H9 (cell line): ENCODE results near the gene QSOX2. TPM values are rescaled to one million over a fixed set of nuclear protein-coding genes. Genes with fewer than 3 reads are reported as not detected.

Experiments used
- DNase-seq: peaks from one replicate; pipeline ENCODE4 v3.0.0-alpha.2; 2017
- H2AFZ ChIP-seq: one replicate; pipeline ENCODE4 v1.6.1; 2013; ENCODE audit warnings: mild to moderate bottlenecking, low read length, control low read depth, moderate library complexity
- H2AK5ac ChIP-seq: 2 replicates; pipeline ENCODE4 v1.6.1; 2013; ENCODE audit warnings: low read length, control low read depth, mixed read lengths; ENCODE audit not compliant: insufficient read length
- H2BK120ac ChIP-seq: one replicate; pipeline ENCODE4 v1.6.1; 2013; ENCODE audit warnings: low read depth, mild to moderate bottlenecking, low read length, control low read depth, inconsistent platforms; ENCODE audit not compliant: poor library complexity, severe bottlenecking
- H2BK12ac ChIP-seq: 2 replicates; pipeline ENCODE4 v1.6.1; 2013; ENCODE audit warnings: low read length, control low read depth, mixed read lengths, low read depth; ENCODE audit not compliant: insufficient read length
- H2BK15ac ChIP-seq: 2 replicates; pipeline ENCODE4 v1.6.1; 2013; ENCODE audit warnings: low read depth, low read length, control low read depth
- H2BK20ac ChIP-seq: one replicate; pipeline ENCODE4 v1.6.1; 2013; ENCODE audit warnings: low read depth, mild to moderate bottlenecking, low read length, control low read depth, inconsistent platforms; ENCODE audit not compliant: poor library complexity, severe bottlenecking
- H2BK5ac ChIP-seq: 2 replicates; pipeline ENCODE4 v1.6.1; 2013; ENCODE audit warnings: low read length, control low read depth, mixed read lengths; ENCODE audit not compliant: insufficient read length
- H3K14ac ChIP-seq: 2 replicates; pipeline ENCODE4 v1.6.1; 2013; ENCODE audit warnings: low read length, control low read depth; ENCODE audit not compliant: insufficient read depth
- H3K18ac ChIP-seq: 2 replicates; pipeline ENCODE4 v1.6.1; 2013; ENCODE audit warnings: low read depth, mild to moderate bottlenecking, mixed read lengths, low read length, control low read depth; ENCODE audit not compliant: insufficient read length
- H3K23ac ChIP-seq: 2 replicates; pipeline ENCODE4 v1.6.1; 2013; ENCODE audit warnings: low read length, control low read depth, mixed read lengths, low read depth; ENCODE audit not compliant: insufficient read length
- H3K23me2 ChIP-seq: 2 replicates; pipeline ENCODE4 v1.6.1; 2013; ENCODE audit warnings: low read depth, mild to moderate bottlenecking, mixed read lengths, low read length, control low read depth; ENCODE audit not compliant: insufficient read length, poor library complexity, severe bottlenecking
- H3K27ac ChIP-seq: 2 replicates; pipeline ENCODE4 v1.5.1; 2013; ENCODE audit warnings: low read length, control low read depth, mixed read lengths, low read depth; ENCODE audit not compliant: insufficient read length
- H3K27me3 ChIP-seq: 2 replicates; pipeline ENCODE4 v1.6.1; 2013; ENCODE audit warnings: low read length, control low read depth, inconsistent platforms; ENCODE audit not compliant: insufficient read depth
- H3K4ac ChIP-seq: 2 replicates; pipeline ENCODE4 v1.6.1; 2013; ENCODE audit warnings: low read depth, mild to moderate bottlenecking, control low read depth, inconsistent platforms, low read length, moderate library complexity
- H3K4me1 ChIP-seq: 2 replicates; pipeline ENCODE4 v1.6.1; 2013; ENCODE audit warnings: low read length, control low read depth, inconsistent platforms; ENCODE audit not compliant: insufficient read depth
- H3K4me2 ChIP-seq: 2 replicates; pipeline ENCODE4 v1.6.1; 2013; ENCODE audit warnings: low read length, control low read depth, mixed read lengths; ENCODE audit not compliant: insufficient read length, insufficient read depth
- H3K56ac ChIP-seq: 2 replicates; pipeline ENCODE4 v1.6.1; 2013; ENCODE audit warnings: low read depth, mild to moderate bottlenecking, mixed read lengths, low read length, control low read depth; ENCODE audit not compliant: insufficient read length
- H3K79me1 ChIP-seq: 2 replicates; pipeline ENCODE4 v1.6.1; 2013; ENCODE audit warnings: low read depth, mild to moderate bottlenecking, moderate library complexity, low read length, control low read depth, inconsistent platforms; ENCODE audit not compliant: insufficient read depth, poor library complexity, severe bottlenecking
- H3K79me2 ChIP-seq: 2 replicates; pipeline ENCODE4 v1.6.1; 2013; ENCODE audit warnings: low read length, control low read depth, inconsistent platforms; ENCODE audit not compliant: insufficient read depth
- H3K9ac ChIP-seq: 2 replicates; pipeline ENCODE4 v1.6.1; 2013; ENCODE audit warnings: low read length, control low read depth, mixed read lengths; ENCODE audit not compliant: insufficient read length; ENCODE audit errors: extremely low read depth
- H3K9me3 ChIP-seq: one replicate; pipeline ENCODE4 v1.6.1; 2013; ENCODE audit warnings: low read depth, low read length, inconsistent platforms; ENCODE audit not compliant: control insufficient read depth
- H3T11ph ChIP-seq: one replicate; pipeline ENCODE4 v1.6.1; 2013; ENCODE audit warnings: mild to moderate bottlenecking, low read length, control low read depth, inconsistent platforms
- H4K20me1 ChIP-seq: one replicate; pipeline ENCODE4 v1.6.1; 2013; ENCODE audit not compliant: control insufficient read depth, insufficient read length, insufficient read depth
- H4K5ac ChIP-seq: 2 replicates; pipeline ENCODE4 v1.6.1; 2013; ENCODE audit warnings: low read depth, mild to moderate bottlenecking, mixed read lengths, low read length, control low read depth; ENCODE audit not compliant: insufficient read length
- H4K8ac ChIP-seq: replicated peaks from 2 replicates; pipeline ENCODE4 v1.6.1; 2013; ENCODE audit warnings: low read length, control low read depth, mixed read lengths, low read depth; ENCODE audit not compliant: insufficient read length
- H4K91ac ChIP-seq: 2 replicates; pipeline ENCODE4 v1.6.1; 2013; ENCODE audit warnings: low read depth, mild to moderate bottlenecking, moderate library complexity, mixed read lengths, low read length, control low read depth; ENCODE audit not compliant: insufficient read length
- H3K27ac Mint-ChIP-seq, 3 experiments: 2 replicates in 2 of 3; 3 replicates in 1 of 3; pipeline ENCODE4 v1.8.0; 2020 to 2021; ENCODE audit warnings: mixed read lengths in 3 of 3, mild to moderate bottlenecking in 1 of 3, moderate library complexity in 1 of 3
- H3K27me3 Mint-ChIP-seq: 2 replicates; pipeline ENCODE4 v1.8.0; 2021; ENCODE audit warnings: low read depth, mild to moderate bottlenecking, moderate library complexity, mixed read lengths
- H3K36me3 Mint-ChIP-seq, 3 experiments: 2 replicates in 2 of 3; 3 replicates in 1 of 3; pipeline ENCODE4 v1.8.0; 2020 to 2021; ENCODE audit warnings: low read depth in 3 of 3, mixed read lengths in 3 of 3; ENCODE audit not compliant: insufficient read depth in 1 of 3
- H3K4me1 Mint-ChIP-seq, 2 experiments: 2 replicates each; pipeline ENCODE4 v1.8.0; 2020; ENCODE audit warnings: mixed read lengths in 2 of 2
- H3K4me3 Mint-ChIP-seq, 2 experiments: 2 replicates in 1 of 2; 3 replicates in 1 of 2; pipeline ENCODE4 v1.8.0; 2020 to 2021; ENCODE audit warnings: mild to moderate bottlenecking in 2 of 2, mixed read lengths in 2 of 2, moderate library complexity in 1 of 2
- H3K9me3 Mint-ChIP-seq, 2 experiments: 2 replicates in 1 of 2; 3 replicates in 1 of 2; pipeline ENCODE4 v1.8.0; 2020; ENCODE audit warnings: mild to moderate bottlenecking in 2 of 2, mixed read lengths in 2 of 2, moderate library complexity in 1 of 2
- CTCF ChIP-seq: fragments of 200-600 bp; sonication (generic); conservative IDR thresholded peaks from 3 replicates; pipeline ENCODE4 v1.8.0; 2021; ENCODE audit warnings: antibody characterized with exemption, mild to moderate bottlenecking
- WGBS: extraction: QIAGEN DNeasy Blood & Tissue Kit; methylation state at CpG from one replicate; pipeline ENCODE4 v1.1.7; 2013; ENCODE audit warnings: missing lambda C conversion rate, low lambda C conversion rate, mixed read lengths; ENCODE audit not compliant: insufficient read length; ENCODE audit errors: extremely low coverage; 5-methylcytosine and 5-hydroxymethylcytosine counted together
- total RNA-seq: library from RNA; stranded (reverse); gene quantifications from 2 replicates; pipeline ENCODE4 v1.2.1, GENCODE V29; 2021

The QSOX2 gene
- total RNA-seq, 1 experiment from 2014 or later: 25.8 TPM

- WGBS: no CpG with 5 or more reads among the region's 71 CpGs
- H3K4me1 ChIP-seq: no peaks in the 10 kb centered on the region
These were observed 46.0 kb downstream of the QSOX2 start for GRCh38 chr9:136199391-136200288.

More at GRCh38 chr9:136199391-136200288, 46.0 kb downstream of the QSOX2 start:
- no peak overlapping the region for H3K27ac Mint-ChIP-seq
- Histone ChIP-seq H4K91ac (no peak overlapping the region), H3K4me2 (peak overlapping the region; percentile 32), H3K9ac (no peak overlapping the region), H3K79me1 (no peaks in the 10 kb centered on the region), H4K5ac (no peak overlapping the region), H2BK12ac (no peak overlapping the region), H3K18ac (no peak overlapping the region), H3K9me3 (no peaks in the 10 kb centered on the region), H3K23ac (no peak overlapping the region), H4K20me1 (no peaks in the 10 kb centered on the region), H2AK5ac (no peak overlapping the region), H3K79me2 (no peaks in the 10 kb centered on the region), H2BK5ac (no peak overlapping the region), H3K23me2 (peaks cover 5% of the 10 kb centered on the region), H2BK15ac (no peak overlapping the region), H3T11ph (no peak overlapping the region), H3K14ac (no peak overlapping the region), H3K56ac (no peak overlapping the region), H2BK20ac (no peak overlapping the region), H3K27ac (no peak overlapping the region), H2AFZ (no peak overlapping the region), H3K27me3 (peaks cover 89% of the 10 kb centered on the region), H2BK120ac (no peak overlapping the region), H3K4ac (no peak overlapping the region), H4K8ac (no peak overlapping the region)
- H3K27me3 Mint-ChIP-seq: peaks cover 97% of the 10 kb centered on the region
- H3K4me1 Mint-ChIP-seq: peaks cover 11 to 29% of the 10 kb centered on the region in 2 experiments
- peak overlapping the region in 1 of 2 experiments; percentile 56; a peak in 2 of 5 replicates for H3K4me3 Mint-ChIP-seq
- no peak for DNase-seq
- TF ChIP-seq CTCF: no peak
- H3K9me3 Mint-ChIP-seq: no peaks in the 10 kb centered on the region
- no peaks in the 10 kb centered on the region for H3K36me3 Mint-ChIP-seq
